HepG2 (cell line): ENCODE measurements around the gene DNAL4. TPM values are rescaled to one million over a fixed set of nuclear protein-coding genes. Genes with fewer than 3 reads are reported as not detected.

ENCODE experiments used
- HNRNPK ChIP-seq: fragments of 200-400 bp; formaldehyde crosslinking; IDR thresholded peaks from 2 replicates; pipeline ENCODE4 v1.6.1; 2018; ENCODE audit warnings: low read length, low read depth, moderate library complexity, mild to moderate bottlenecking; ENCODE audit not compliant: poor library complexity, severe bottlenecking
- LCORL ChIP-seq, 2 experiments: fragments of 450-650 bp in 1 of 2; sonication (generic) in 1 of 2; formaldehyde crosslinking in 1 of 2; IDR thresholded peaks; 2 replicates each; pipeline versions ENCODE4 v1.5.0 to v1.6.1; 2017 to 2020; ENCODE audit warnings: antibody characterized with exemption in 1 of 2, missing genetic modification reagents in 1 of 2
- NFYC ChIP-seq: IDR thresholded peaks from 2 replicates; pipeline ENCODE4 v1.6.1; 2016; ENCODE audit warnings: missing genetic modification reagents, missing compliant biosample characterization
- RXRA ChIP-seq: sonication (generic); formaldehyde crosslinking; IDR thresholded peaks from 2 replicates; pipeline ENCODE4 v1.5.1; 2020; ENCODE audit warnings: missing genetic modification reagents
- SALL1 ChIP-seq: sonication (generic); formaldehyde crosslinking; IDR thresholded peaks from 2 replicates; pipeline ENCODE4 v1.8.0; 2022; ENCODE audit warnings: mild to moderate bottlenecking, missing genetic modification reagents
- ZBTB38 ChIP-seq: sonication (generic); formaldehyde crosslinking; IDR thresholded peaks from 2 replicates; pipeline ENCODE4 v1.5.1; 2020; ENCODE audit warnings: mild to moderate bottlenecking, missing genetic modification reagents
- ZNF251 ChIP-seq: sonication (generic); formaldehyde crosslinking; IDR thresholded peaks from 2 replicates; pipeline ENCODE4 v1.9.0; 2021; ENCODE audit warnings: mild to moderate bottlenecking, missing genetic modification reagents
- ZNF563 ChIP-seq: sonication (generic); formaldehyde crosslinking; IDR thresholded peaks from 2 replicates; pipeline ENCODE4 v1.8.0; 2022; ENCODE audit warnings: mild to moderate bottlenecking, moderate library complexity, missing genetic modification reagents
- ZNF891 ChIP-seq: sonication (generic); formaldehyde crosslinking; IDR thresholded peaks from 2 replicates; pipeline ENCODE4 v1.5.0; 2020; ENCODE audit warnings: mild to moderate bottlenecking, missing genetic modification reagents
- ZSCAN12 ChIP-seq: sonication (generic); formaldehyde crosslinking; IDR thresholded peaks from 2 replicates; pipeline ENCODE4 v1.9.0; 2021; ENCODE audit warnings: mild to moderate bottlenecking, missing genetic modification reagents
- polyA plus RNA-seq, 8 experiments: library from polyadenylated mRNA; depleted of rRNA in 3 of 8; stranded (reverse) in 7 of 8; unstranded in 1 of 8; fragments of >200 nt; fragmentation: Illumina TruSeq in 4 of 8; extraction: Trizol in 4 of 8; gene quantifications; 2 replicates each; pipeline versions ENCODE4 v1.2.1 to v1.2.3, GENCODE V29; 2011 to 2016; ENCODE audit warnings: low read depth in 4 of 8, missing spikeins in 1 of 8, mixed read lengths in 1 of 8; ENCODE audit not compliant: insufficient read depth in 1 of 8
- total RNA-seq, 5 experiments: library from RNA; depleted of rRNA; stranded (reverse); fragments of >200 nt; fragmentation: Illumina TruSeq; extraction: Trizol; gene quantifications; 2 replicates each; pipeline ENCODE4 v1.2.3, GENCODE V29; 2016; ENCODE audit warnings: low read depth in 1 of 5
- TF ChIP-seq, protein P1 (sequence below), 2 experiments: sonication (generic) in 1 of 2; formaldehyde crosslinking in 1 of 2; IDR thresholded peaks; 2 replicates each; pipeline versions ENCODE4 v1.5.1 to v1.6.1; 2011 to 2020; ENCODE audit warnings: borderline replicate concordance in 1 of 2, low read depth in 1 of 2, low read length in 1 of 2, mild to moderate bottlenecking in 1 of 2, missing genetic modification reagents in 1 of 2, moderate library complexity in 1 of 2
- TF ChIP-seq, protein P2 (sequence below): fragments of 450-650 bp; IDR thresholded peaks from 2 replicates; pipeline ENCODE4 v1.6.1; 2017
- TF ChIP-seq, protein P3 (sequence below): sonication (generic); formaldehyde crosslinking; IDR thresholded peaks from 2 replicates; pipeline ENCODE4 v1.5.1; 2020; ENCODE audit warnings: missing genetic modification reagents, mild to moderate bottlenecking, borderline replicate concordance
- TF ChIP-seq, protein P4 (sequence below): sonication (generic); formaldehyde crosslinking; IDR thresholded peaks from 2 replicates; pipeline ENCODE4 v1.5.1; 2020; ENCODE audit warnings: missing genetic modification reagents, mild to moderate bottlenecking, borderline replicate concordance

DNAL4 gene
- total and polyA plus RNA-seq, 2 of the 13 experiments (the other 11 are each of a cell fraction or from before 2014, with no cell fraction given), result 8.0 to 10.7 TPM

DNA sequence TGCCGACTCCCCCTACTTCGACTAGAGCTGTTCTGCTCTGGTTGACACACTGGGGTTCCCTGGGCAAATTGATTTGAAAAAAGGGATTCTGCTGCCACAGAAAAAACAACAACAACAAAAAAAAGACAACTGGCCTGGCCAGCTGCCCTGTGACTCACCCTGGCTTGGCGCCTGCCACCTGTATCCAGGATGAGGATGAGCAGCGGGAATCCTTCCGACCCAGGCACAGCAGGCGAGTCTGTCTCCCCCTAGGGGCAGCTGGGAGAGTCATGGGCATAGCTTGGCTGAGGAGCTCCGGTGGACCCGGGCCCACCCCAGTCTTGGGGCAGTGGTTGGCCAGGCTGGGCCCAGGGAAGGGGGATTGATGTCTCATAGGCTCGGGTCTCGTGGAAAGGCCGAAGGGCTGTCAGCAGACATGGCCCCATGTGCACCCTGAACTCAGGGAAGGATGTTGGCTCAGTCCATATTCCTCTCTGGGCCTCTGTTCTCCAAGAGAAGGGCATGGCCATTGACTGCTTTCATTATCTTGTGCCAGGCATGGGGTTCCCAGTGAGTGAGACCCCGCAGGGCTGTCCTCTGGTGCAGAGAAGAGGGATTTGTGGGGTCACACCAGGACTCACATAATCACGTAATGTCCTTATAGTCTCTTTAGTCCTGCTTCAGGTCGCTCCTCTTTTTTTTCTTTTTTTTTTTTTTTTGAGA is 27.7 kb downstream of the DNAL4 start (continued):
- TF ChIP-seq, protein P1, sequence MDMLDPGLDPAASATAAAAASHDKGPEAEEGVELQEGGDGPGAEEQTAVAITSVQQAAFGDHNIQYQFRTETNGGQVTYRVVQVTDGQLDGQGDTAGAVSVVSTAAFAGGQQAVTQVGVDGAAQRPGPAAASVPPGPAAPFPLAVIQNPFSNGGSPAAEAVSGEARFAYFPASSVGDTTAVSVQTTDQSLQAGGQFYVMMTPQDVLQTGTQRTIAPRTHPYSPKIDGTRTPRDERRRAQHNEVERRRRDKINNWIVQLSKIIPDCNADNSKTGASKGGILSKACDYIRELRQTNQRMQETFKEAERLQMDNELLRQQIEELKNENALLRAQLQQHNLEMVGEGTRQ (IDR thresholded peaks at IDR 0.05; ENCODE audit: low read depth, low read length), result no peak
- TF ChIP-seq, protein P1 (CRISPR knock-in tag; IDR thresholded peaks at IDR 0.05; ENCODE audit: borderline replicate concordance), result no peak
- TF ChIP-seq, protein P2, sequence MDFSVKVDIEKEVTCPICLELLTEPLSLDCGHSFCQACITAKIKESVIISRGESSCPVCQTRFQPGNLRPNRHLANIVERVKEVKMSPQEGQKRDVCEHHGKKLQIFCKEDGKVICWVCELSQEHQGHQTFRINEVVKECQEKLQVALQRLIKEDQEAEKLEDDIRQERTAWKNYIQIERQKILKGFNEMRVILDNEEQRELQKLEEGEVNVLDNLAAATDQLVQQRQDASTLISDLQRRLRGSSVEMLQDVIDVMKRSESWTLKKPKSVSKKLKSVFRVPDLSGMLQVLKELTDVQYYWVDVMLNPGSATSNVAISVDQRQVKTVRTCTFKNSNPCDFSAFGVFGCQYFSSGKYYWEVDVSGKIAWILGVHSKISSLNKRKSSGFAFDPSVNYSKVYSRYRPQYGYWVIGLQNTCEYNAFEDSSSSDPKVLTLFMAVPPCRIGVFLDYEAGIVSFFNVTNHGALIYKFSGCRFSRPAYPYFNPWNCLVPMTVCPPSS, result no peak
- TF ChIP-seq HNRNPK (no peak), SALL1 (peak; percentile 47; the same call in 1 of the 2 replicates), ZNF563 (CRISPR knock-in tag) (no peak), LCORL (IDR thresholded peaks at IDR 0.05) (no peak), LCORL (CRISPR knock-in tag; IDR thresholded peaks at IDR 0.05) (peak; percentile 50; the same call in 1 of the 2 replicates), RXRA (no peak), NFYC (no peak), ZNF251 (CRISPR knock-in tag) (no peak), ZBTB38 (no peak), ZSCAN12 (CRISPR knock-in tag) (no peak), ZNF891 (CRISPR knock-in tag) (no peak)
- TF ChIP-seq, protein P3, sequence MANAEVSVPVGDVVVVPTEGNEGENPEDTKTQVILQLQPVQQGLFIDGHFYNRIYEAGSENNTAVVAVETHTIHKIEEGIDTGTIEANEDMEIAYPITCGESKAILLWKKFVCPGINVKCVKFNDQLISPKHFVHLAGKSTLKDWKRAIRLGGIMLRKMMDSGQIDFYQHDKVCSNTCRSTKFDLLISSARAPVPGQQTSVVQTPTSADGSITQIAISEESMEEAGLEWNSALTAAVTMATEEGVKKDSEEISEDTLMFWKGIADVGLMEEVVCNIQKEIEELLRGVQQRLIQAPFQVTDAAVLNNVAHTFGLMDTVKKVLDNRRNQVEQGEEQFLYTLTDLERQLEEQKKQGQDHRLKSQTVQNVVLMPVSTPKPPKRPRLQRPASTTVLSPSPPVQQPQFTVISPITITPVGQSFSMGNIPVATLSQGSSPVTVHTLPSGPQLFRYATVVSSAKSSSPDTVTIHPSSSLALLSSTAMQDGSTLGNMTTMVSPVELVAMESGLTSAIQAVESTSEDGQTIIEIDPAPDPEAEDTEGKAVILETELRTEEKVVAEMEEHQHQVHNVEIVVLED (CRISPR knock-in tag), result no peak
- TF ChIP-seq, protein P4, sequence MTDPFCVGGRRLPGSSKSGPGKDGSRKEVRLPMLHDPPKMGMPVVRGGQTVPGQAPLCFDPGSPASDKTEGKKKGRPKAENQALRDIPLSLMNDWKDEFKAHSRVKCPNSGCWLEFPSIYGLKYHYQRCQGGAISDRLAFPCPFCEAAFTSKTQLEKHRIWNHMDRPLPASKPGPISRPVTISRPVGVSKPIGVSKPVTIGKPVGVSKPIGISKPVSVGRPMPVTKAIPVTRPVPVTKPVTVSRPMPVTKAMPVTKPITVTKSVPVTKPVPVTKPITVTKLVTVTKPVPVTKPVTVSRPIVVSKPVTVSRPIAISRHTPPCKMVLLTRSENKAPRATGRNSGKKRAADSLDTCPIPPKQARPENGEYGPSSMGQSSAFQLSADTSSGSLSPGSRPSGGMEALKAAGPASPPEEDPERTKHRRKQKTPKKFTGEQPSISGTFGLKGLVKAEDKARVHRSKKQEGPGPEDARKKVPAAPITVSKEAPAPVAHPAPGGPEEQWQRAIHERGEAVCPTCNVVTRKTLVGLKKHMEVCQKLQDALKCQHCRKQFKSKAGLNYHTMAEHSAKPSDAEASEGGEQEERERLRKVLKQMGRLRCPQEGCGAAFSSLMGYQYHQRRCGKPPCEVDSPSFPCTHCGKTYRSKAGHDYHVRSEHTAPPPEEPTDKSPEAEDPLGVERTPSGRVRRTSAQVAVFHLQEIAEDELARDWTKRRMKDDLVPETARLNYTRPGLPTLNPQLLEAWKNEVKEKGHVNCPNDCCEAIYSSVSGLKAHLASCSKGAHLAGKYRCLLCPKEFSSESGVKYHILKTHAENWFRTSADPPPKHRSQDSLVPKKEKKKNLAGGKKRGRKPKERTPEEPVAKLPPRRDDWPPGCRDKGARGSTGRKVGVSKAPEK (CRISPR knock-in tag), result no peak
